Activated T-cell treated with anti-CD3 and anti-CD28 coated beads, Interleukin-2, amount 50 U/mL, for 24 hours (primary cell): ENCODE measurements around the gene MSI2.

Source experiments
- DNase-seq: peaks from one replicate; pipeline ENCODE4 v3.0.0-alpha.2; 2020
- H3K27ac Mint-ChIP-seq: 2 replicates; pipeline ENCODE4 v1.8.0; 2020; ENCODE audit warnings: mild to moderate bottlenecking, mixed read lengths
- H3K27me3 Mint-ChIP-seq: 2 replicates; pipeline ENCODE4 v1.8.0; 2020; ENCODE audit warnings: mixed read lengths
- H3K36me3 Mint-ChIP-seq: 2 replicates; pipeline ENCODE4 v1.8.0; 2020; ENCODE audit warnings: low read depth, mixed read lengths
- H3K4me1 Mint-ChIP-seq: 2 replicates; pipeline ENCODE4 v1.8.0; 2020; ENCODE audit warnings: low read depth, mixed read lengths
- H3K4me3 Mint-ChIP-seq: 2 replicates; pipeline ENCODE4 v1.8.0; 2020; ENCODE audit warnings: mild to moderate bottlenecking, moderate library complexity, mixed read lengths
- H3K9me3 Mint-ChIP-seq: 2 replicates; pipeline ENCODE4 v1.8.0; 2020; ENCODE audit warnings: mixed read lengths

Gene MSI2

DNA sequence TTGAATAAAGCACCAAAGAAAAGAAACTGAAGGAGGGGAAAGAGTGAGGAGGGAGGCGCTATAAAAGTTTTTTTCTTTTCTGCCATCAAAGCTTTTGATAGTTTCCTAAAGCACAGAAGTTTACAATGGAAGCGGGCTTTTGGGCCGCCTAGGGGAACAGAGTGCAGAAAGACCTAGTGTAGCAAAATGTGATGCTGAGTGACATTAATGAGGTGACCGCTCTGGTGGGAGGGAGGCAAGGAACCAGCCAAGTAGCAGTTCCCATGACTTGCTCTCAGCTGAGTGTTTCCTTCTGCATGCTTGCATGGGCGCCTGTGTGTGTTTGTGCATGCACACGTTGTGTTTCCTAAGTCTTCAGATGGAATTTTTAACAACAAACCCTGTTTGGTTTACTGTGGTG, 15.5 kb downstream of the MSI2 start:
- Mint-ChIP-seq H3K27ac (no peak overlapping the region), H3K27me3 (no peaks in the 10 kb centered on the region), H3K9me3 (no peaks in the 10 kb centered on the region), H3K4me1 (peaks cover 69% of the 10 kb centered on the region), H3K36me3 (peaks cover 92% of the 10 kb centered on the region), H3K4me3 (no peak overlapping the region)
- DNase-seq, result no peak

DNA sequence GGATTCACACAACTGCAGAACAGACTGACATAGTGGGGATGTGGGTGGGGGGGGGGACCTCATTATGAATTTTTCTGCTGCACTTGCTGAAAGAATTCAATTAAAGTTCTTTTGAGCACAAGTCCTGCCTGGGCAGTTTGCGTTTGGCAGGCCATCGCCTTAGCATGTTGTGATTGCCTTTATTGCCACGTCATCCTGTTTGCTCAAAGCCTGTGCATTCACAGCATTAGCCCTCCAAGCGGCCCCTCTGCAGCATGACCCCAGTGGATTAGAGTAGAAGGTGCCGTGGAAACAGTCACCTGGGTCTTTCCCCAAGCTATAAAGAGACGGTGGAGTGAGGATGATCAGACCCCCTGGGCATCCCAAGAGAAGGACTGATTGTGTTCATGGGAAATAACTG, 17.2 kb downstream of the MSI2 start:
- DNase-seq, result no peak
- Mint-ChIP-seq H3K4me1 (peaks cover 72% of the 10 kb centered on the region), H3K36me3 (peaks cover 88% of the 10 kb centered on the region)

DNA sequence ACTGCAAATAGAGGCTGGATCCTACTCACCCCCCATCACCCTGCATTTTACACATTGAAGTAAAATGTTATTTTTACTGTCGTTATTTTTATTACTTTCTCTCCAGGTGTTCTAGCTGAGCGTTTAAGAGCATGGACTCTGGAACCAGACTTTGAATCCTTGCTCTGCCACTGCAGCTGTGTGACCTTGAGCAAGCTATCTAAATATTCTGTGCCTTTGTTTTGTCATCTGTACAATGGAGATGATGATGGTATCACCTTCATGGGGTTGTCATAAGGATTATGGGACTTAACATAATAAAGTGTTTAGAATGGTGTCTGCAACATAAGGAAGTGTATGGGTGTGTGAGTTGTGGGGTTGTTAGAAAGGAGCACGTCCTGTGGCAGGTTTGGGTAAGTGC, 17.8 kb downstream of the MSI2 start:
- no peaks in the 10 kb centered on the region for H3K9me3 Mint-ChIP-seq
- peaks cover 89% of the 10 kb centered on the region for H3K36me3 Mint-ChIP-seq
- no peak overlapping the region for H3K27ac Mint-ChIP-seq
- no peak for DNase-seq
- H3K4me1 Mint-ChIP-seq, result peaks cover 74% of the 10 kb centered on the region
- H3K27me3 Mint-ChIP-seq, result no peaks in the 10 kb centered on the region
- no peak overlapping the region for H3K4me3 Mint-ChIP-seq

More for the DNA sequence above, 17.2 kb downstream of the MSI2 start:
- no peaks in the 10 kb centered on the region for H3K27me3 Mint-ChIP-seq
- no peaks in the 10 kb centered on the region for H3K9me3 Mint-ChIP-seq
- no peak overlapping the region for H3K4me3 Mint-ChIP-seq
- no peak overlapping the region for H3K27ac Mint-ChIP-seq

DNA sequence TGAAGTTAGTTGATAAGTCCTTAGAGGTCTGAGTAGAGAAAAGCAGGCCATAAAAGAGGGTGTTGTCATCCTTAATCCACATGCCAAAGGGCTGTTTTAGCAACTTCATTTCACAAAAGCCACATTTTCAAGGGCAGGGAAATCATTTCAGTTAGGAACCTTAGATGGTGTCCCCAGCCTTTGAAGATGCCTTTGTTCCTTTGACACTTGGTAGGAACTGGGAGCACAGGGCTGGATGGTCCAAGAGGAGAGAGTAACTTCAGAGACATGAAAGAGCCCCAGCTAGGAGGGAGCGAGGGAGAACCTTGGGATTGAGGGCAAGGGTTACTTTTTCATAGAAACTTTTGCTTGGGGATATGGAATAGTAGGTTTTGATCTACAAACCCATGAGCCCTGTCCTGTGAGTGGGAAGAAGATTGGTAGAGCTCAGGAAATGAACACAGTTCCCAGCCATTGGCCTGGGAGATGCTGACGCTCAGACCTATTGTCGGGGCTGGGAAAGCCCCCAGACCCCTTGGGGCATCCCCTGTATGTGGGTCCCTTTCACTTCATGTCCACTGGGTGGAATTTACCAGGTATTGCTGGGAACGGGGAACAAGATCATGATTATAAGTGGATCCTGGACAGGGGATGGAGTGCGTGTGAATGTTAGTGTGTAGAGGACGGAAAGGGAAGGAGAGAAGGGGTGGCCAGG, 18.9 kb downstream of the MSI2 start:
- no peak overlapping the region for H3K4me3 Mint-ChIP-seq
- H3K9me3 Mint-ChIP-seq, result no peaks in the 10 kb centered on the region
- H3K27me3 Mint-ChIP-seq, result no peaks in the 10 kb centered on the region
- DNase-seq, result no peak
- peaks cover 87% of the 10 kb centered on the region for H3K36me3 Mint-ChIP-seq
- peaks cover 73% of the 10 kb centered on the region for H3K4me1 Mint-ChIP-seq
- H3K27ac Mint-ChIP-seq, result peak overlapping the region; percentile 45

DNA sequence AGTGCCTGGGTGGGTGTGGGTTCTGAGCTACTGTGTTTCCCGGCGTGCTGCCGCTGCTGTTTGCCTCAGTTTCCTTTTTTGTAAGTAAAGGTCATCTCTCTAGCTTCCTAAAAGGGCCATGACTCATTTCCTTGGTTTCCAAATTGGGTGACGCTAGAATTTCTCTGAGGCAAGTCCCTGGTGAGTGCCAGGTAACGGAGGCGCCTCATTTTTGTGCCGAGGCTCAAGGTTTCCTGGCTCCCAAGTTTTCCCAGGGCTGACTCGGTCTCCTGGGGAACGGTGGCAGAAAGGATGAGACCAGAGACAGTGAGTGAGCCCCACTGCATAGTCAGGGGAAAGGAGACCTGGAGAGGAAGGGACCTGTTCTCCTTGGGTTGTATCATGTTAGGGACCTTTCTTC, 20.3 kb downstream of the MSI2 start:
- Mint-ChIP-seq H3K4me3 (no peak overlapping the region), H3K36me3 (peaks cover 82% of the 10 kb centered on the region), H3K27me3 (no peaks in the 10 kb centered on the region), H3K27ac (no peak overlapping the region), H3K9me3 (no peaks in the 10 kb centered on the region), H3K4me1 (peaks cover 71% of the 10 kb centered on the region)
- no peak for DNase-seq

DNA sequence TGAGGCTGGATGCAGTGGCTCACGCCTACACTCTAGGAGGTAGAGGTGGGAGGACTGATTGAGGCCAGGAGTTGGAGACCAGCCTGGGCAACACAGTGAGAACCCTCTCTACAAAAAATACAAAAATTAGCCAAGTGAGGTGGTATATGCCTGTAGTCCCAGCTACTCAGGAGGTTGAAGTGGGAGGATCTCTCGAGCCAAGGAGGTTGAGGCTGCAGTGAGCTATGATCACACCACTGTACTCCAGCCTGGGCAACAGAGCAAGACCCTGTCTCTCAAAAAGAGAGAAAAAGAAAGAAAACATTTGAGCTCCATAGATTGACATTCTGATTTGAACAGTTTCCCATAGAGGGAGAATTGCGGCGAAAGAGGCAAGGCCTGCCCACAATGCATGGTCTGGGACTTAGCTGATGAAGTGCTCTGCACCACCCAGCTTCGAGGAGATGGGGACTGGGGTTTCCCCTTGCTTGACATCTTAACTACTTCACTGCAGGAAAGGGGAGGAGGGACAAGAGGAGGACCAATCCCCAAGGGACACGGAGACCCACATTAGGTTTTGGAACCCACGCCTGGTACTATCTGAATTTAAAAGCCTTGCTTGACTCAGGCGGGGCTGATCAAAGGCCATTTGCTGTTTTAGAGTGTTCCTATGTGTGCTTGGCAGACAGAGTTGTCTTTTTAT, 21.7 kb downstream of the MSI2 start:
- peaks cover 76% of the 10 kb centered on the region for H3K36me3 Mint-ChIP-seq
- H3K27me3 Mint-ChIP-seq, result no peaks in the 10 kb centered on the region
- no peak overlapping the region for H3K4me3 Mint-ChIP-seq
- no peaks in the 10 kb centered on the region for H3K9me3 Mint-ChIP-seq
- DNase-seq, result no peak
- H3K27ac Mint-ChIP-seq, result peak overlapping the region; percentile 59
- H3K4me1 Mint-ChIP-seq, result peaks cover 74% of the 10 kb centered on the region

DNA sequence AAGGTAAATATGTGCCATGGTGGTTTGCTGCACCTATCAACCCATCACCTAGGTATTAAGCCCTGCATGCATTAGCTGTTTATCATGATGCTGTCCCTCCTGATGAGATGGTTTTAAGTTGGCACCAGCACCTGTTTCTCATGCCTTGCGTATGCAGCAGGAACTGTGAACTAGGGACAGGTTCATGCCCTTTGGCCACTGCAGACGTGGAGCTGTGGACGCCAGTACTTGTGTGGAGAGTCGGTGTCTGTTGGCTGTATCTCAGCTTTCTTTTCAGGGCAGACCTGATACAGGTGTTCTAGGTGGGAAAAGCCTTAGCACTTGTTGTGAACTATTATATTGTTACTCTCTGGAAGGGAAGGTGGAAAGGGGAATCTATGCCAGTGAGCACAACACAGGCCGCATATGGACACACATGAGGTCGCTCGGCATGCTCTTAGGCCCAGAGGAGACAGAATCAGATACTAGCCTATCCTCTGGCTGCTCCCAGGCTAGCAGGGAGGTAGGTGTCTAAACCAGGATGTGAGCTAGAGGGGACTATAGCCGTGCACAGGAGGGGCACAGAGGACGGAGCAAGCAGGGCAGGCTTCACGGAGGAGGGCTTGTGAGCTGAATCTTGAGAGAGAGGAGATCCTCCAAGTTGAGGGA, 22.5 kb downstream of the MSI2 start:
- H3K4me1 Mint-ChIP-seq, result peaks cover 81% of the 10 kb centered on the region
- H3K4me3 Mint-ChIP-seq, result no peak overlapping the region
- DNase-seq, result no peak
- H3K36me3 Mint-ChIP-seq, result peaks cover 76% of the 10 kb centered on the region
- H3K9me3 Mint-ChIP-seq, result no peaks in the 10 kb centered on the region
- H3K27me3 Mint-ChIP-seq, result no peaks in the 10 kb centered on the region
- no peak overlapping the region for H3K27ac Mint-ChIP-seq

DNA sequence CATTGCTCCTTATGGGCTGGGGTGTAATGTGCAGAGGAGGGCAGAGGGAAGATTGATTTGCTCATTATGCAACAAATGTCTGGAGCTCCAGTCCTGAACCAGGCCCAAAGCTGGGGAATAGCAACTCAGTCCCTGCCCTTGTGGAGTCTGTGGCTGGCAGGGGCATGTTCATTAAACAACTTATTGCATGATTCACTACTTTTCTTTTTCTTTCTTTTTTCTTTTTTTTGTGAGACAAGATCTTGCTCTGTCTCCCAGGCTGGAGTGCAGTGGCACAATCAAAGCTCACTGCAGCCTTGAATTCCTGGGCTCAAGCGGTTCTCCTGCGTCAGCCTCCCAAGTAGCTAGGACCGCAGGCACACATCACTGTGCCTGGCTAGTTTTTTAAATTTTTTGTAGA, 23.1 kb downstream of the MSI2 start:
- no peak for DNase-seq
- Mint-ChIP-seq H3K9me3 (no peaks in the 10 kb centered on the region), H3K4me3 (no peak overlapping the region), H3K4me1 (peaks cover 86% of the 10 kb centered on the region), H3K27ac (no peak overlapping the region), H3K27me3 (no peaks in the 10 kb centered on the region), H3K36me3 (peaks cover 75% of the 10 kb centered on the region)

DNA sequence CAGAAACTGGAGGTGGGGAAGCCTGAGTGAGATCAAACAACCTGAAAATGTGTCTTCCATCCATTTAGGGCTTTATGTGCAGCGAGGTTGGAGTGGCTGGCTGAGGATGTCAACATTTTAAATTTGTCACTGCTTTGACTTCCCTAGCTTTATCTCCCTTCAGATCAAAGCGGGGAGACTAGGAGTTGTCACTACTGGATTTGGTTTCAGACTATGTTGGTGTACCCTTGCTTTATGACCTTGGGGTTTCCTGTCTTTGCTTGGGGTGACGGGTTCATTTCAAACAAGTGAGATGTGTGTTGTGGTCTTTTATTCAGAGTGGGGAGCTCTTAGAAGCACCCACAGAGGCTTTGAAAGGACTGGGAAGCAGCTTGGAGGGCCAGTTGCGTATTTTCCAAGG, 25.6 kb downstream of the MSI2 start:
- Mint-ChIP-seq H3K4me1 (peaks cover 83% of the 10 kb centered on the region), H3K27ac (peak overlapping the region; percentile 70), H3K9me3 (no peaks in the 10 kb centered on the region), H3K4me3 (no peak overlapping the region), H3K27me3 (no peaks in the 10 kb centered on the region), H3K36me3 (peaks cover 59% of the 10 kb centered on the region)
- no peak for DNase-seq

DNA sequence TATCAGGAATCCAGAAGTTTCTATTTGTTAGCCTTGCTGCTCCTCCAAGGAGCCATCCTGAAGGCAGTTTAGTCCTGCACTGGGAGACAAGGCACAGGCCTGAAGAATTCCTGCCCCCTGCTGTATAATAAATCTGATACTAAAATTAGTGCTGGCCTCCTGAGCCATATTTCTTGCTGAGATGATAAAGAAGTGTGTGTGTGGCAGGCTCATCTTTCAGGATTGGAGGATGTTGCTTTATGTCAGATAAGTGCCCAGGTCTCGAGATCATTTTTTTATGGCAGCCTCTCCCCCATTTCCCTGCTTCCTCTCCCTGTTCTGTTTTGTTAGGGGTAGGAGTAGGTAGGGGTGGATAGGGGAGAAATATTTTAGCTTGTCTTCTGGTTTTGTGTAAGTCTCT, 26.0 kb downstream of the MSI2 start:
- Mint-ChIP-seq H3K9me3 (no peaks in the 10 kb centered on the region), H3K27me3 (no peaks in the 10 kb centered on the region), H3K36me3 (peaks cover 61% of the 10 kb centered on the region), H3K4me3 (no peak overlapping the region), H3K27ac (peak overlapping the region; percentile 70), H3K4me1 (peaks cover 84% of the 10 kb centered on the region)
- no peak for DNase-seq

DNA sequence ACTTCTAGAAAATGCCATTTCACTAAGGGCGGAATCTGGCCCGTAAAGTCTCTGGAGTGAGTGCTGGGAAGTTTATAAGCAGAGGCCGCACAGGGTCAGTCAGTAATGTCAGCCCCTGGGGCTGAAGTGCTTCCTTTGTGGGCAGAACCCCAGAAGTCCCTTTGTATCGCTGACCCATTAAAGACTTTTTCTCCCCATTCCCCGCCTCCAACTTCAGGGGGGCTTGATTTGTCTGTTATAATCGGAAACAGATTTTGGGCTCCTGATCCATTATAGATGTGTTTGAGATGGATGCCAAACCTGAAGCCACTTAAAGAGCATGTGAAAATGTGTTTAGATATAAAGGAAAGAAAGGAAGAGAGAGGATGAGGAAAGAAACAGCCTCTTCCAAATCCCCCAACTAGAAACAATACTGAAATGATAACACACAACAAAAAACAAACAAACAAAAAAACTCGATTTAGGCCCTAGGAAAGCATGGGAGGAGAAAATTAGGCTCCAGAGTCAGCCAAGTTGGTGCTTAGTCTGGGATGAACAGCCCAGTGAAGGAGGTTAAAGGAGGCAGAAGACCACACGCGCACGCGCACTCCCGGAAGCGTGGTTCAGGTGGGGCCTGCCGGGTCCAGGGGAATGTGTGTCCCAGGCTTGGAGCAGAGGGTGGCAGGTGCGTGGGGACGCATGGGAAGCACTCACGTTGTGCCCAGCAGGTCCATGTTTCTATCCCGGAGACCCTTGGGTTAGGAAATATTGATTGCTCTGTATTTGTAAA, 27.1 kb downstream of the MSI2 start:
- no peak overlapping the region for H3K4me3 Mint-ChIP-seq
- DNase-seq, result no peak
- H3K36me3 Mint-ChIP-seq, result peaks cover 58% of the 10 kb centered on the region
- no peaks in the 10 kb centered on the region for H3K27me3 Mint-ChIP-seq
- no peaks in the 10 kb centered on the region for H3K9me3 Mint-ChIP-seq
- no peak overlapping the region for H3K27ac Mint-ChIP-seq
- H3K4me1 Mint-ChIP-seq, result peaks cover 83% of the 10 kb centered on the region

DNA sequence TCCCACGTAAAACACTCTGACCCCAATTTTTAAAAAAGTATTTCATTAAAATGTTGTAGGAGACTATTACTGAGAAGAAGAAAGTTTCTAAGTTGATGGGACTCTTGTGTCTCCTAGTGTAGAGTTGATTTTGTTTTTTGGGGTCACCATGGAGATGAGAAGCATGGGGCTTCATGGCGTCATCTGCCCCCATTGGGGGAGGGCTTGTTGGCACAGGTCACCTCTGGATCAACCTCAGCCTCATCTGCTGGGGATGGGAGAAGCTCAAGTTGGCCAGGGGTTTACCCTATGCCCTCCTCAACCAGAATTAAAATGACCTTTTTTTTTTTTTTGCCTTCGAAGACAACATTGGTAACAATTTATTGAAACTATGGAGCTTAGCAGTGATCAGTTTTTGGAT, 28.3 kb downstream of the MSI2 start:
- H3K36me3 Mint-ChIP-seq, result peaks cover 54% of the 10 kb centered on the region
- H3K4me1 Mint-ChIP-seq, result peaks cover 79% of the 10 kb centered on the region
- H3K9me3 Mint-ChIP-seq, result no peaks in the 10 kb centered on the region
- peak overlapping the region; percentile 83 for H3K27ac Mint-ChIP-seq
- peak overlapping the region; percentile 62 for H3K4me3 Mint-ChIP-seq
- no peak for DNase-seq
- H3K27me3 Mint-ChIP-seq, result no peaks in the 10 kb centered on the region

DNA sequence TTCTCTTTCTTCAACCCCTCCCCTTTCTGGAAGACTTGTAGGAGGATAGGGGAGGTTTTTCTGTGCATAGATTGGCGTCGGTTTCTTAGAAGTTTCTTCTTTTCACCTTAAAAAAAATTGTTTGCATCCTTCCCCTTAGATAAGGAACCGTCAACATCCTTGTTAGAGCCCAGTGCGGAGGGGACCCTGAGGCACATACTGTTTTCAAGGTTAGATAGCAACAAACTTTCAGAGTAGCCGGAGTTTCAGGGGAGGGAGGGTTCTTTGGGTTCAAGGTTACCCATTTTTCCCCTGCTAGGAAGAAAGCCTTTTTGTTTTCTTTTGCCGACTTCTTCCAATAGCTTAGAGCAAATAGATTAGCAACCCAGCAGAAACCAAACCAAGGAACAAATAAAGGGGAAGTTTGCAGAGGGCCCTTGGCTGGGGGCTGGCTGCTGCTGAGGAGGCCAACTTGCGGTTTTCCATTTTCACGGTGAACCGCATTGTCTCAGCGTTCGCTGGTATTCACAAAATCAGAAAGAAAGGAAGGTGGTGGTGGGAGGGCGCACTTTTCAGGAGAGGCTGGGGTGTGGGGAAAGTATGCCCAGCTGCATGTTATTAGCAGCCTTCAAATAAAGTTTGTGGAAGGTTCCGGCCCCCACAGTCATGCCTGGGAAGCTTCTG, 28.8 kb downstream of the MSI2 start:
- Mint-ChIP-seq H3K36me3 (peaks cover 52% of the 10 kb centered on the region), H3K27me3 (no peaks in the 10 kb centered on the region), H3K27ac (peak overlapping the region; percentile 83), H3K4me1 (peaks cover 77% of the 10 kb centered on the region), H3K4me3 (peak overlapping the region; percentile 62), H3K9me3 (no peaks in the 10 kb centered on the region)
- peak; percentile 56 for DNase-seq

DNA sequence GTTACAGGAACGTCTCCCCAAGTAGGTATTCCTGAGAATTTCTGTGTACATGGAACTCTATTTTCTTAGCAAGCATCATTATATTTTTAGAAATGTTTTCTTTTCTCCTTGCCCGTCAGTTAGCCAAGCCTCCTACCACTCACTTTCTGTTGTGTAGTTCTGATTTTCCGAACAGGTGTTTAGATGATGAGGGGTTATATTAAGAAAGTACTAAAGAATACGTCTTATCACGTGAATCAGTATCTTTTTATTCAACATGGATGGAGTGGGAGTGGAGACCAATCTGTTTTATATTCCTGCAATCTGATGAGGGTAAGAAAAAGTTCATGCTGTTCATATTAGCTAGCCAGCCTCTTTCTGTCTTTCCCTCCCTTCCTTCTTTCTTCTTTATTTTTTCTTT, 29.4 kb downstream of the MSI2 start:
- Mint-ChIP-seq H3K9me3 (no peaks in the 10 kb centered on the region), H3K4me1 (peaks cover 74% of the 10 kb centered on the region), H3K36me3 (peaks cover 50% of the 10 kb centered on the region), H3K4me3 (peak overlapping the region; percentile 62), H3K27ac (peak overlapping the region; percentile 83), H3K27me3 (no peaks in the 10 kb centered on the region)
- no peak for DNase-seq
